ENCODE data around the gene PPIL1.
"Not testable (repeated sequence)": the region's sequence is repeated elsewhere in the genome, so short reads cannot be mapped to it uniquely, and the experiment has no call there.

The PPIL1 gene

DNA sequence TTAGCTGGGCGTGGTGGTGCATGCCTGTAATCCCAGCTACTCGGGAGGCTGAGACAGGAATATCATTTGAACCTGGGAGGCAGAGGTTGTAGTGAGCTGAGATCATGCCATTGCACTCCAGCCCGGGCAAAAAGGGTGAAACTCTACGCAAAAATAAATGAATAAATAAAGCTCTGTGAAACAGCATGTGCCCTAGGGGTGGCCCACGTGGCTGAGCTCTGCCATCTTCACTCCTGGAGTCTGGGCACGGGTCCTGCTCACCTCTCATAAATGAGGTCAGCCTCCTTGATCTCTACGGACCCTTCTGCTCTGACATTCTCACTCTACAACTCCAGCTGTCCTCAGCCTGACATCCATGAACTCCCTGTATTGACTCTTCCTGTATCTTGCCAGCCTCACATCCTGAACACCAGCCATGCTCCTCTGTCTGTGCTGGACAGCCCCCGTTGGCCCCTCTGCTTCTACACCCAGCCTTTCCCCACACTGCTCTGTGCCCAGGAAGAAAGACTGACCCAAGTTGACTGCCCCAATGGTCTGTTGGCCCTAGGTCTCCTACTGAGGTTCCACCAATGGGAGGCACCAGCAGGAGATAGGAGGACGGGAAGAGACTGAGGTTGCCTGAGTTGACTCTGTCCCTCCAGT lies 57.3 kb downstream of the PPIL1 start:
- DNase-seq (ENCODE audit: low read depth in 2 of 2, low spot score in 1 of 2), result no peak

DNA sequence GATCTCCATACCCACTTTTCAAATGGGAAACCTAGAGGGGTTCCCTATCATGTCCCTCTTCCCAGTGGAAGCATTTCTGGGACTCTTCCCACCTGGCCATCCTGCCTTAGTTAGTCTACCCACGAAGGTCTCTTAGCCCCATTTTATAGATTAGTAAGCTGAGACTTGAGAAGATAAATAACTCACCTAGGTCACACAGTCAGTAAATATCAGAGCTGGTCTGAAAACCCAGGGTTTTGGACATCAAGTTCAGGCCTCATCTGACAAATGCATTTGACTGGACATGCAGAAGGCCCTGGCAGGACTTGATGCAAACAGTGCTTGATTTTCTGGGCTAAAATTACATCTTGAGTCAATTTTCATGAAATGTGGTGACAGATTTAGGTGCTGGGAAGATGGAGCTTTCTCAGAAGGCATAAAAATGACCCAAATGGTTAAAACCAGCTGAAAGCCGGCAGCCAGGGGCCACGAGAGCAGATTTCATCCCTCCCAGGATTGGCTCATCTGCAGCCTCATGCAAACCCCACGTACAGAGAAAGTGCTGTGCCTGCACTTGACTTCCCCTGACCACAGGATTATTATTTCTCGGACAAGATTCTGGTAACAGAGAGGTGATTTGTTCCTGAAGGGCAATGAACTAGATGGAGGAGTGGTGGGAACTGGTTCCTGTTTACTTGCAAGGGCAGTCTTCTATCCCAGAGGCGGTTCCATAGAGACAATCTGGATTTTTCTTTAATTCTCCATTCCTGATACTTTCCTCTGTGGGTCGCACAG lies 58.5 kb downstream of the PPIL1 start:
- DNase-seq (ENCODE audit: low read depth in 2 of 2, low spot score in 1 of 2), result no peak

DNA sequence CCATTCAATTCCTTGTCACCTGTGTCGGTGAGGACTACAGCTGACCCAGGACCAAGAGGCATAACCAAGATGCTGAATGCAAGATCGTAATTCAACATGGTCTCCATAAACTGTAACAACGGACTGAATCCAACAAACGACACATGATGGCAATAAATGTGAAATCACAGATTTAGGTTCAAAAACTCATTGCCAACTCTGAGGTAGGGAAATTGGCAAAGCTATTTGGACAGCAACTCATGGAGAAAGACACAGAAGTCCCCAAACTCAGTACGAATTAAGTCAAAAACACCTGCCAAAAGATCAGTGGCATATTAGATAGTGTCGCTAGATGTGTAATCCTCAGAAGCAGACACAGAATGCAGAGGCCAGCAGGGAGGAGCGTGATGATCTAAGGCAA lies 60.4 kb downstream of the PPIL1 start:
- no peak for DNase-seq (ENCODE audit: low read depth in 2 of 2, low spot score in 1 of 2)

DNA sequence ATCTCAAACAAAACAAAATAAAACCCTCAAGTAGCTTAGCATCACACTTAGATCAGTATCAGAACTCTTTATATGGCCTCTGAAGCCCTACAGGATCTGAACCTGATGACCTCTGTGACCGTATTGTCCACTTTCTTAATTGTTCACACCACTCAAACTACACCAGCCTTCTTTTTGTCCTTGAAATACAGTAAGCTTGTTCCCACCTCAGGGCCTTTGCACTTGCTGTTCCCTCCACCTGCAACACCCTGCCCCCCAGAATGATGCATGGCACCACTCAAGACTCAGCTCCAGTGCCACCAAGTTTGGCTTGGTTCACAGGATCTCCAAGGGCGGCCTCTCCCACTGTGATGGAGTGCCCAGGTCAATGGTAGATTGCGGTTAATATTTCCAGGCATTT lies 61.1 kb downstream of the PPIL1 start:
- DNase-seq (ENCODE audit: low read depth in 2 of 2, low spot score in 1 of 2), result no peak

DNA sequence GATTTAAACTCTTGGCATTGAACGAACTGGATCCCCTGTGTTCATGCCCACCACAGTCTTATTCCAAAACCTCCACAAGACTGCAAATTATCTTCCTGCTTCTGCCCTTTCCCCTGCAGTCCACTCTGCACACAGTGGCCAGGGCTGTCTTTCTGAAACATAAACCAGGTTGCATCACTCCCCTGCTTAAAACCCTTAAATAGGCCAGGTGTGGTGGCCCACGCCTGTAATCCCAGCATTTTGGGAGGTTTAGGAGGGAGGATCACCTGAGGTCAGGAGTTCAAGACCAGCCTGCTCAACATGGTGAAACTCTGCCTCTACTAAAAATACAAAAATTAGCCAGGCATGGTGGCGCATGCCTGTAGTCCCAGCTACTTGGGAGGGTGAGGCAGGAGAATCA lies 61.6 kb downstream of the PPIL1 start:
- DNase-seq (ENCODE audit: low read depth in 2 of 2, low spot score in 1 of 2), result not testable (repeated sequence)

DNA sequence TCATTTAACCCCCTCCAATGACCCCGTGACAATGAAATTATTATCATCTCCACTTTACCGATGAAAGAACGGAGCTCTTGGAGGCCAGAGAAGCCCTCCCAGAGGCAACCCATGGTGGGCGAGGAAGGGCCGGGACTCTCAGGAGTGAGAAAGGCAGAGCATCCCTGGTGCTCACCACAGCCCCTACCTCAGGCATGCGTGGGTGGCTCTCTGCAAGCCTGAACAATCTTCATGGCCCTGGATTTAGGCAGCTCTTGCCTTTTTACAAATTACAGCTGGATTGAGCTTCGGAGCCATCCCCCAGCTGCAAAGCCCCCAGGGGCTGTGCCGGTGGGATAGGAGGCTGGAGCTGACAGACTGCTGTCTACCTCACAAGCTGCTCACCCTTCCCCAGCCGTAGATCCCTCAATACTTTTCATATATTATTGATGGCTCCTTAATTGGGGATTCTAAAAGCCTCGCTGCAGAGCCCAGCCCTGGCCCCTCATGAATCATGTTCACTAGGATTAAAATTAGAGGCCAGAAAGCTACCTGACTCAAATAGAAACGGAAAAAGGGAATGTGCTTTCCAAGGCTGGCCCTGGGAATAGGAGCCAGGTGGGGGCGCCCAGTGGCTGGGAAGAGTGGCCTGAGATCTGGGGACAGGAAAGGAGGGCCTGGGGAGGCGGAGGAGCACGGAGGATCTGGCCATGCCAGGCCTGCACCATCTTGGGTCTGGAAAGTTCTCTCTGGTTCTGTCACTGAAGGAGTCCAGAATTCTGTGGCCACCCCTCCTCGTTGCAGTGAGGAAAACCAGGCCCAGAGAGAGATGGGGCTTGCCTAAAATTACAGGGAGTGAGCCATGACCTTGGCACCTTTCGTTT lies 64.4 kb downstream of the PPIL1 start:
- DNase-seq (ENCODE audit: low read depth in 2 of 2, low spot score in 1 of 2), result no peak

DNA sequence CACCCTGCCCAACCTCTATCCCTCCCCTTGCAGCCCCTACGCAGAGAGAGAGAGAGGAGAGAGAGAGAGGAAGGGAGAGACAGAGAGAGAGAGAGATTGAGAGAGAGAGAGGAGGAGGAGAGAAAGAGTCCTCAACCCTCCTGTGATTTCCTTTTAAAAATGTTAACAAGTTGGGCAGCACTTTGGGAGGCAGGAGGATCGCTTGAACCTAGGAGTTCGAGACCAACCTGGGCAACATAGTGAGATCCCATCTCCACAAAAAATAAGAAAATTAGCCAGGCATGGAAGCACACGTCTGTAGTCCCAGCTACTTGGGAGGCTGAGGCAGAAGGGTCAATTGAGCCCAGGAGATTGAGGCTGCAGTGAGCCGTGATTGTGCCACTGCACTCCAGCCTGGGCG lies 65.4 kb downstream of the PPIL1 start:
- no peak for DNase-seq (ENCODE audit: low read depth in 2 of 2, low spot score in 1 of 2)

DNA sequence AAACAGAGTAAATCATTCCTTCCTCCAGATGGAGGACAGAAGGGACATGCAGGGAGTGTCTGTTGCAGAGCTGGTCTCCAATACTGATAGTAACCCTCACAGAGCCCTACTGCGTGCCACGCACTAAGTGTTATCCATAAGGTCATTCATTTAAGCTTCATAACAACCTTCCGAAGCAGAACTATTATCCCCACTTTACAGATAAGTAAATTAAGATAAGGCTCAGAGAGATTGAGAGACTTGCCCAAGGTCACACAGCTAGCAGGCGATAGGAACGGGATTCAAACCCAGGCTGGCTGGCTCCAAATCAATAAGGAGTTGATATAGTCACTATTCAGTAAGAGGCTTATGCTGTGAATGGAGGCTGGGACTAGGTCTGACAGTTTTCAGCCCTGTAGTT lies 66.0 kb downstream of the PPIL1 start:
- no peak for DNase-seq (ENCODE audit: low read depth in 2 of 2, low spot score in 1 of 2)

DNA sequence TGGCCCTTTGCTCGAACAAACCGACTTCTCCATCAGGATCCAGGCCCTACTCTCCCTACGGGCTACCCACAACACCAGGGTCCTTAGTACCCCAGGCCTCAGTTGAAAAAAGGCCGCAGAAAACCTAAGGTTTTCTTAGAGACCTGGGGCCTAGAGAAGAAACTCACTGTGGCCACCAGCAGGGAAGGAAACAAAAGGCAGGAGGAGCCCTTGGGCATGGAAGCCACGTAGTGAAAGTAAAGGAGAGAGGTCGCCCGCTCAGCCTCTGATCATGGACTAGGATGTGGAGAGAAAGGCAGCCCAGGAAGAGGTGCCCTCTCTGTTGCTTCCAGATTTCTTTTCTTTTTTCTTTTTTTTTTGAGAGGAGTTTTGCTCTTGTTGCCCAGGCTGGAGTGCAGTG lies 66.9 kb downstream of the PPIL1 start:
- DNase-seq (ENCODE audit: low read depth in 2 of 2, low spot score in 1 of 2), result no peak

DNA sequence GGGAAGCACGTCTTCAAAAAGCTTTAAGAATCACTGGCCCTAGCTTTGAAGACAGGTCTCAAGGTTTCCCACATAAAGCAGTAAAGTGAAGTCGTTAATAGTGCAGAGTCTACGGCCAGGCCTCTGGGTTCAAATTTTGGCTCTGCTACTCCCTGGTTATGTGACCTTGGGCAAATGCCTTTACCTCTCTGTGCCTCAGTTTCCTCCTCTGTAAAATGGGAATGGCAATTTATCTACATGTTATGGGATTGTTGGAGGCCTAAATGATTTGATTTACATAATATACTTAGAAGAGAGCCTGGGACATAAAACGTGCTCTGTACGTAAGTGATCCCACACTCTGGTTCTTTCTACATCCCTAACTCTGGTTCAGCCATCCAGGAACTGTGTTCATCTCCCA lies 67.5 kb downstream of the PPIL1 start:
- DNase-seq (ENCODE audit: low read depth in 2 of 2, low spot score in 1 of 2), result no peak

DNA sequence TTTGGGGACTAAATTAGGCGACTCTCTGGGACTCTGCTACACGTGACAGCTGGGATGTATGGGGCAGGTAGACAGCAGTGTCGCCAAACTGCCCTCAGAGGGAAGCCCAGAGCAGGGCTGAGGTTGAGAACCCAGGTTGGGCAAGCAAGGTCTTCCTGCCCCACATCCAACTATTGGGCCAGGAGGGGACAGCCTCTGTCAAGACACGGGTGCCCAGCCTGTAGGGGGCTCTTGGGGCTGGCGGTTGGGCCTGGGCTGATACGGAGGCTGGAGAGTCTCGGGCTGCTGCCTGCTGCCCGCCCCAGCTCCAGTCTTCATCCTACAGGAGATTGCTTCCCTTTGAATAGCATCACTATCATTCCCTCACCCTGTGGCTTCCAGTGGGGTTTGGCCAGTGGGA lies 68.7 kb downstream of the PPIL1 start:
- DNase-seq (ENCODE audit: low read depth in 2 of 2, low spot score in 1 of 2), result no peak

DNA sequence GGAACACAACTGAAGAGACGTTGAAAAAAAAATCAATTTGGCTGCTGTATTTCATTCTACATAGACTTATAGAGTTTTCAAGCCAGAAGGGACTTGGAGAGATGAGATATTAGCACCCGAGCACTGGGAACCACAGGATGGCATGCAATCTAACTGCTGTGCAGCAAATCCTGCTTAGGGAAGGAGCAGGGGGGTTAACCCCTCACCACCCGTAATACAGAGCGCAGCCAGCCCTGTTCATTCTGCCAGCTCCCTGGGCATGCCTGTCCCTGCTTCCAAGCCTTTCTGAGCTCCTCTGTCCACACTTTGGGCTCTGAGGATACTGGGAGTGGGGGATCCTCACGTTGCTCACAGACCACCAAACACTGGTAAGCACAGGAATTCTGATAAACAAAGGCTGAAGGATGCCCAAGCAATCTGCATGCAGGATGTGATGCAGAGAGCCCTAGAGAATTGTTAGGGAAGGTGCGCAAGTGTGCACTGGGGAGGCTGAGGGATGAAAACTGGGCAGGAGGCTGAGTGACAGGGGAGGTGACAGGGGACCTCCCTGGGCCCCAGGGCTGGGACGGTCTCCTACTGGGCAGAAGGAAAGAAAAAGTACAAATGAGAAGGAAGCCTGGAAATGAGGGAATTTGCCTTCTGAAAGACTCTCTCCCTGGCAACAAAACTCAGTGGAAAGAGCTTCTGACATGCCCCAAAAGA lies 69.4 kb downstream of the PPIL1 start:
- no peak for DNase-seq (ENCODE audit: low read depth in 2 of 2, low spot score in 1 of 2)

Measured in stimulated activated CD8-positive, alpha-beta memory T cell treated with anti-CD3 and anti-CD28 coated beads, Interleukin-4, amount 100 ng/mL, for 4 hours (primary cell).